GM12873 (cell line): Measurements from ENCODE around the gene AXDND1.

Experiments used
- CTCF ChIP-seq: IDR thresholded peaks from 2 replicates; pipeline ENCODE4 v1.5.1; 2012; ENCODE audit warnings: low read depth, mild to moderate bottlenecking, moderate library complexity, low read length, control low read depth; ENCODE audit not compliant: insufficient read depth; ENCODE audit errors: missing control alignments

The AXDND1 gene

GRCh38 chr1:179326746-179327145, 39.0 kb upstream of the AXDND1 start:
- no peak for TF ChIP-seq CTCF

- no peak for TF ChIP-seq CTCF
These were observed 38.6 kb upstream of the AXDND1 start for GRCh38 chr1:179327196-179327595.

GRCh38 chr1:179327679-179328078, 38.1 kb upstream of the AXDND1 start:
- TF ChIP-seq CTCF = no peak

- no peak for TF ChIP-seq CTCF
These were observed 35.9 kb upstream of the AXDND1 start for GRCh38 chr1:179329862-179330261.

- no peak for TF ChIP-seq CTCF
These were observed 31.3 kb upstream of the AXDND1 start for GRCh38 chr1:179334440-179334839.

- no peak for TF ChIP-seq CTCF
These were observed 28.5 kb upstream of the AXDND1 start for GRCh38 chr1:179337288-179337687.

GRCh38 chr1:179337942-179338560, 27.7 kb upstream of the AXDND1 start:
- TF ChIP-seq CTCF = no peak
